Panc1 (cell line): ENCODE measurements around the gene MAP3K14. TPM values are rescaled to one million over a fixed set of nuclear protein-coding genes. Genes with fewer than 3 reads are reported as not detected.

Source experiments
- ATAC-seq: fragments of 200-7000 bp; cut with Tn5 transposase; 2 replicates; pipeline ENCODE4 v1.9.1; 2020; ENCODE audit warnings: mild to moderate bottlenecking, moderate library complexity
- BruUV-seq: library from RNA; stranded (reverse); fragments of 400-500 nt; replicated peaks from 2 replicates; lab custom pipeline; 2021; lab: Mats Ljungman, UMichigan
- CTCF ChIA-PET: fragments of 300-600 bp; sonication (Branson Sonifier 250); formaldehyde crosslinking; loops from one replicate; lab custom pipeline; 2022; ENCODE audit warnings: antibody characterized with exemption; lab: Charles Lee
- POLR2A ChIA-PET: fragments of 300-600 bp; sonication (Branson Sonifier 250); formaldehyde crosslinking; loops from one replicate; lab custom pipeline; 2022; ENCODE audit warnings: antibody characterized with exemption; lab: Charles Lee
- DNase-seq: peaks from one replicate; pipeline ENCODE4 v3.0.0-alpha.2; 2010; ENCODE audit warnings: low read depth, low spot score
- H3K27ac ChIP-seq: 2 replicates; pipeline ENCODE4 v1.5.1; 2011; ENCODE audit warnings: mild to moderate bottlenecking, low read length, inconsistent platforms
- H3K27me3 ChIP-seq: fragments of 200-500 bp; sonication (Bioruptor generic); 2 replicates; pipeline ENCODE4 v1.6.0; 2014; ENCODE audit warnings: low read length, inconsistent platforms; ENCODE audit not compliant: control insufficient read depth, insufficient read depth
- H3K36me3 ChIP-seq: fragments of 200-500 bp; sonication (Bioruptor generic); 2 replicates; pipeline ENCODE4 v1.5.1; 2014; ENCODE audit warnings: inconsistent platforms, mild to moderate bottlenecking, low read length, moderate library complexity; ENCODE audit not compliant: control insufficient read depth, insufficient read depth
- H3K4me1 ChIP-seq: 2 replicates; pipeline ENCODE4 v1.5.1; 2011; ENCODE audit warnings: inconsistent platforms, mild to moderate bottlenecking, low read length, moderate library complexity; ENCODE audit not compliant: control insufficient read depth, insufficient read depth
- H3K4me3 ChIP-seq, 2 experiments: 2 replicates each; pipeline ENCODE4 v1.5.1; 2011 to 2012; ENCODE audit warnings: low read depth in 2 of 2, low read length in 2 of 2, mild to moderate bottlenecking in 2 of 2, inconsistent platforms in 1 of 2, moderate library complexity in 1 of 2
- H3K9me3 ChIP-seq: fragments of 200-500 bp; sonication (Bioruptor generic); 2 replicates; pipeline ENCODE4 v1.5.1; 2014; ENCODE audit warnings: low read depth, mild to moderate bottlenecking, inconsistent platforms, low read length, moderate library complexity; ENCODE audit not compliant: control insufficient read depth, insufficient read depth
- POLR2AphosphoS5 ChIP-seq: IDR thresholded peaks from 2 replicates; pipeline ENCODE4 v1.6.1; 2012; ENCODE audit warnings: mild to moderate bottlenecking, low read depth, low read length, moderate library complexity
- SIN3A ChIP-seq: IDR thresholded peaks from 2 replicates; pipeline ENCODE4 v1.6.1; 2012; ENCODE audit warnings: low read depth, mild to moderate bottlenecking, low read length, moderate library complexity, borderline replicate concordance; ENCODE audit not compliant: insufficient read depth
- TCF7L2 ChIP-seq: IDR thresholded peaks from 2 replicates; pipeline ENCODE4 v1.6.1; 2011; ENCODE audit warnings: mild to moderate bottlenecking, low read depth, low read length, inconsistent platforms
- in situ Hi-C: cut with HindIII; loops from 2 replicates; pipeline ENCODE4 v1.10.0; 2016; ENCODE audit warnings: low sequenced_read_pairs, low pct_unique_long_range_greater_than_20kb
- intact Hi-C: fragments of 100-400 bp; cut with micrococcal nuclease; formaldehyde crosslinking; loops from one replicate; pipeline ENCODE4 v1.10.0; 2022; ENCODE audit not compliant: unreplicated experiment
- total RNA-seq: library from RNA; stranded (reverse); gene quantifications from one replicate; pipeline ENCODE4 v1.2.1, GENCODE V29; 2021; ENCODE audit not compliant: unreplicated experiment
- TF ChIP-seq, protein P1 (sequence below): fragments of 450-650 bp; IDR thresholded peaks from 2 replicates; pipeline ENCODE4 v1.5.1; 2017; ENCODE audit warnings: mild to moderate bottlenecking
- TF ChIP-seq, protein P2 (sequence below), 2 experiments: IDR thresholded peaks; 2 replicates each; pipeline ENCODE4 v1.6.1; 2011 to 2012; ENCODE audit warnings: low read depth in 2 of 2, control low read depth in 1 of 2, low read length in 1 of 2, mild to moderate bottlenecking in 1 of 2, moderate library complexity in 1 of 2; ENCODE audit not compliant: insufficient read depth in 1 of 2

Gene MAP3K14
- total RNA-seq, 1 experiment from 2014 or later: 80.8 TPM

- TF ChIP-seq SIN3A (no peak), POLR2AphosphoS5 (no peak), TCF7L2 (no peak)
- TF ChIP-seq, protein P1, sequence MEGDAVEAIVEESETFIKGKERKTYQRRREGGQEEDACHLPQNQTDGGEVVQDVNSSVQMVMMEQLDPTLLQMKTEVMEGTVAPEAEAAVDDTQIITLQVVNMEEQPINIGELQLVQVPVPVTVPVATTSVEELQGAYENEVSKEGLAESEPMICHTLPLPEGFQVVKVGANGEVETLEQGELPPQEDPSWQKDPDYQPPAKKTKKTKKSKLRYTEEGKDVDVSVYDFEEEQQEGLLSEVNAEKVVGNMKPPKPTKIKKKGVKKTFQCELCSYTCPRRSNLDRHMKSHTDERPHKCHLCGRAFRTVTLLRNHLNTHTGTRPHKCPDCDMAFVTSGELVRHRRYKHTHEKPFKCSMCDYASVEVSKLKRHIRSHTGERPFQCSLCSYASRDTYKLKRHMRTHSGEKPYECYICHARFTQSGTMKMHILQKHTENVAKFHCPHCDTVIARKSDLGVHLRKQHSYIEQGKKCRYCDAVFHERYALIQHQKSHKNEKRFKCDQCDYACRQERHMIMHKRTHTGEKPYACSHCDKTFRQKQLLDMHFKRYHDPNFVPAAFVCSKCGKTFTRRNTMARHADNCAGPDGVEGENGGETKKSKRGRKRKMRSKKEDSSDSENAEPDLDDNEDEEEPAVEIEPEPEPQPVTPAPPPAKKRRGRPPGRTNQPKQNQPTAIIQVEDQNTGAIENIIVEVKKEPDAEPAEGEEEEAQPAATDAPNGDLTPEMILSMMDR: no peak
- TF ChIP-seq, protein P2, sequence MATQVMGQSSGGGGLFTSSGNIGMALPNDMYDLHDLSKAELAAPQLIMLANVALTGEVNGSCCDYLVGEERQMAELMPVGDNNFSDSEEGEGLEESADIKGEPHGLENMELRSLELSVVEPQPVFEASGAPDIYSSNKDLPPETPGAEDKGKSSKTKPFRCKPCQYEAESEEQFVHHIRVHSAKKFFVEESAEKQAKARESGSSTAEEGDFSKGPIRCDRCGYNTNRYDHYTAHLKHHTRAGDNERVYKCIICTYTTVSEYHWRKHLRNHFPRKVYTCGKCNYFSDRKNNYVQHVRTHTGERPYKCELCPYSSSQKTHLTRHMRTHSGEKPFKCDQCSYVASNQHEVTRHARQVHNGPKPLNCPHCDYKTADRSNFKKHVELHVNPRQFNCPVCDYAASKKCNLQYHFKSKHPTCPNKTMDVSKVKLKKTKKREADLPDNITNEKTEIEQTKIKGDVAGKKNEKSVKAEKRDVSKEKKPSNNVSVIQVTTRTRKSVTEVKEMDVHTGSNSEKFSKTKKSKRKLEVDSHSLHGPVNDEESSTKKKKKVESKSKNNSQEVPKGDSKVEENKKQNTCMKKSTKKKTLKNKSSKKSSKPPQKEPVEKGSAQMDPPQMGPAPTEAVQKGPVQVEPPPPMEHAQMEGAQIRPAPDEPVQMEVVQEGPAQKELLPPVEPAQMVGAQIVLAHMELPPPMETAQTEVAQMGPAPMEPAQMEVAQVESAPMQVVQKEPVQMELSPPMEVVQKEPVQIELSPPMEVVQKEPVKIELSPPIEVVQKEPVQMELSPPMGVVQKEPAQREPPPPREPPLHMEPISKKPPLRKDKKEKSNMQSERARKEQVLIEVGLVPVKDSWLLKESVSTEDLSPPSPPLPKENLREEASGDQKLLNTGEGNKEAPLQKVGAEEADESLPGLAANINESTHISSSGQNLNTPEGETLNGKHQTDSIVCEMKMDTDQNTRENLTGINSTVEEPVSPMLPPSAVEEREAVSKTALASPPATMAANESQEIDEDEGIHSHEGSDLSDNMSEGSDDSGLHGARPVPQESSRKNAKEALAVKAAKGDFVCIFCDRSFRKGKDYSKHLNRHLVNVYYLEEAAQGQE (IDR thresholded peaks at IDR 0.05; ENCODE audit: insufficient read depth in 1 of 2, low read depth in 2 of 2, low read length in 1 of 2): no peak
- no TSS peak for BruUV-seq
- H3K36me3 ChIP-seq: peaks cover 13% of the 10 kb centered on the region
- H3K27me3 ChIP-seq: no peaks in the 10 kb centered on the region
- ChIA-PET POLR2A (no interaction called here), CTCF (no interaction called here)
- intact Hi-C loops (no loop called here), in situ Hi-C loops (no loop called here)
- H3K4me1 ChIP-seq: peaks cover 60% of the 10 kb centered on the region
- no peak for ATAC-seq
- H3K27ac ChIP-seq: peak overlapping the region; percentile 93
- no peaks in the 10 kb centered on the region for H3K9me3 ChIP-seq
- H3K4me3 ChIP-seq: no peak overlapping the region
- no peak for DNase-seq
Measured at GRCh38 chr17:45287526-45288500, 29.0 kb downstream of the MAP3K14 start.

DNA sequence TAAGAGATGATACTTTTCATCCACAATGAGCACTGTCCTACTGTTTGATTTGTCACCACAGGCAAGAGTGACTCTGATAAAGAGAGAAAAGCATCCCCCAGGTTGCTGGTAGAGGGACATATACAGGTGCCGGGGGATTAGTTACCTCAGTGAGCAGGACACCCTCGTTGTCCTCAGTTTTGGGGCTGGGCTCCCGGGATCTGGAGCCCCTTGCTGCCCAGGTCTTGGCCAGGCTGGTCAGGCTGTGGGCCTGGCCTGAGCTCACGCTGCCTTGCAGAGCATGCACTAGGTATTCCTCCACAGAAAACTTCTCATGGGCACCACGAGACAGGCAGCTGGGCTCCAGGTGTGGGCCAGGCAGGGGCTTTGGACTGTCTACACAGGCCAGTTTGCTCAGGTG lies 30.5 kb downstream of the MAP3K14 start:
- H3K4me3 ChIP-seq: no peak overlapping the region
- in situ Hi-C loops: no loop called here
- no peaks in the 10 kb centered on the region for H3K9me3 ChIP-seq
- TF ChIP-seq SIN3A (no peak), POLR2AphosphoS5 (no peak), TCF7L2 (no peak)
- TF ChIP-seq, protein P2 (IDR thresholded peaks at IDR 0.05; ENCODE audit: insufficient read depth in 1 of 2, low read depth in 2 of 2, low read length in 1 of 2): no peak
- TF ChIP-seq, protein P1: no peak
- ATAC-seq (no peak), DNase-seq (no peak)
- peaks cover 45% of the 10 kb centered on the region for H3K4me1 ChIP-seq
- H3K27me3 ChIP-seq: no peaks in the 10 kb centered on the region
- no TSS peak for BruUV-seq
- peaks cover 13% of the 10 kb centered on the region for H3K36me3 ChIP-seq
- intact Hi-C loops: no loop called here
- 0 out of 2 replicates have a peak overlapping the region, but pooled peaks have one; percentile 29 for H3K27ac ChIP-seq
- ChIA-PET POLR2A (no interaction called here), CTCF (no interaction called here)
